H9 (cell line): ENCODE measurements around the gene ANO6. TPM values are rescaled to one million over a fixed set of nuclear protein-coding genes. Genes with fewer than 3 reads are reported as not detected.

Source experiments
- DNase-seq: peaks from one replicate; pipeline ENCODE4 v3.0.0-alpha.2; 2017
- H2AFZ ChIP-seq: one replicate; pipeline ENCODE4 v1.6.1; 2013; ENCODE audit warnings: mild to moderate bottlenecking, low read length, control low read depth, moderate library complexity
- H2AK5ac ChIP-seq: 2 replicates; pipeline ENCODE4 v1.6.1; 2013; ENCODE audit warnings: low read length, control low read depth, mixed read lengths; ENCODE audit not compliant: insufficient read length
- H2BK120ac ChIP-seq: one replicate; pipeline ENCODE4 v1.6.1; 2013; ENCODE audit warnings: low read depth, mild to moderate bottlenecking, low read length, control low read depth, inconsistent platforms; ENCODE audit not compliant: poor library complexity, severe bottlenecking
- H2BK12ac ChIP-seq: 2 replicates; pipeline ENCODE4 v1.6.1; 2013; ENCODE audit warnings: low read length, control low read depth, mixed read lengths, low read depth; ENCODE audit not compliant: insufficient read length
- H2BK15ac ChIP-seq: 2 replicates; pipeline ENCODE4 v1.6.1; 2013; ENCODE audit warnings: low read depth, low read length, control low read depth
- H2BK20ac ChIP-seq: one replicate; pipeline ENCODE4 v1.6.1; 2013; ENCODE audit warnings: low read depth, mild to moderate bottlenecking, low read length, control low read depth, inconsistent platforms; ENCODE audit not compliant: poor library complexity, severe bottlenecking
- H2BK5ac ChIP-seq: 2 replicates; pipeline ENCODE4 v1.6.1; 2013; ENCODE audit warnings: low read length, control low read depth, mixed read lengths; ENCODE audit not compliant: insufficient read length
- H3K14ac ChIP-seq: 2 replicates; pipeline ENCODE4 v1.6.1; 2013; ENCODE audit warnings: low read length, control low read depth; ENCODE audit not compliant: insufficient read depth
- H3K18ac ChIP-seq: 2 replicates; pipeline ENCODE4 v1.6.1; 2013; ENCODE audit warnings: low read depth, mild to moderate bottlenecking, mixed read lengths, low read length, control low read depth; ENCODE audit not compliant: insufficient read length
- H3K23ac ChIP-seq: 2 replicates; pipeline ENCODE4 v1.6.1; 2013; ENCODE audit warnings: low read length, control low read depth, mixed read lengths, low read depth; ENCODE audit not compliant: insufficient read length
- H3K23me2 ChIP-seq: 2 replicates; pipeline ENCODE4 v1.6.1; 2013; ENCODE audit warnings: low read depth, mild to moderate bottlenecking, mixed read lengths, low read length, control low read depth; ENCODE audit not compliant: insufficient read length, poor library complexity, severe bottlenecking
- H3K27ac ChIP-seq: 2 replicates; pipeline ENCODE4 v1.5.1; 2013; ENCODE audit warnings: low read length, control low read depth, mixed read lengths, low read depth; ENCODE audit not compliant: insufficient read length
- H3K27me3 ChIP-seq: 2 replicates; pipeline ENCODE4 v1.6.1; 2013; ENCODE audit warnings: low read length, control low read depth, inconsistent platforms; ENCODE audit not compliant: insufficient read depth
- H3K4ac ChIP-seq: 2 replicates; pipeline ENCODE4 v1.6.1; 2013; ENCODE audit warnings: low read depth, mild to moderate bottlenecking, control low read depth, inconsistent platforms, low read length, moderate library complexity
- H3K4me1 ChIP-seq: 2 replicates; pipeline ENCODE4 v1.6.1; 2013; ENCODE audit warnings: low read length, control low read depth, inconsistent platforms; ENCODE audit not compliant: insufficient read depth
- H3K4me2 ChIP-seq: 2 replicates; pipeline ENCODE4 v1.6.1; 2013; ENCODE audit warnings: low read length, control low read depth, mixed read lengths; ENCODE audit not compliant: insufficient read length, insufficient read depth
- H3K56ac ChIP-seq: 2 replicates; pipeline ENCODE4 v1.6.1; 2013; ENCODE audit warnings: low read depth, mild to moderate bottlenecking, mixed read lengths, low read length, control low read depth; ENCODE audit not compliant: insufficient read length
- H3K79me1 ChIP-seq: 2 replicates; pipeline ENCODE4 v1.6.1; 2013; ENCODE audit warnings: low read depth, mild to moderate bottlenecking, moderate library complexity, low read length, control low read depth, inconsistent platforms; ENCODE audit not compliant: insufficient read depth, poor library complexity, severe bottlenecking
- H3K79me2 ChIP-seq: 2 replicates; pipeline ENCODE4 v1.6.1; 2013; ENCODE audit warnings: low read length, control low read depth, inconsistent platforms; ENCODE audit not compliant: insufficient read depth
- H3K9ac ChIP-seq: 2 replicates; pipeline ENCODE4 v1.6.1; 2013; ENCODE audit warnings: low read length, control low read depth, mixed read lengths; ENCODE audit not compliant: insufficient read length; ENCODE audit errors: extremely low read depth
- H3K9me3 ChIP-seq: one replicate; pipeline ENCODE4 v1.6.1; 2013; ENCODE audit warnings: low read depth, low read length, inconsistent platforms; ENCODE audit not compliant: control insufficient read depth
- H3T11ph ChIP-seq: one replicate; pipeline ENCODE4 v1.6.1; 2013; ENCODE audit warnings: mild to moderate bottlenecking, low read length, control low read depth, inconsistent platforms
- H4K20me1 ChIP-seq: one replicate; pipeline ENCODE4 v1.6.1; 2013; ENCODE audit not compliant: control insufficient read depth, insufficient read length, insufficient read depth
- H4K5ac ChIP-seq: 2 replicates; pipeline ENCODE4 v1.6.1; 2013; ENCODE audit warnings: low read depth, mild to moderate bottlenecking, mixed read lengths, low read length, control low read depth; ENCODE audit not compliant: insufficient read length
- H4K8ac ChIP-seq: replicated peaks from 2 replicates; pipeline ENCODE4 v1.6.1; 2013; ENCODE audit warnings: low read length, control low read depth, mixed read lengths, low read depth; ENCODE audit not compliant: insufficient read length
- H4K91ac ChIP-seq: 2 replicates; pipeline ENCODE4 v1.6.1; 2013; ENCODE audit warnings: low read depth, mild to moderate bottlenecking, moderate library complexity, mixed read lengths, low read length, control low read depth; ENCODE audit not compliant: insufficient read length
- H3K27ac Mint-ChIP-seq, 3 experiments: 2 replicates in 2 of 3; 3 replicates in 1 of 3; pipeline ENCODE4 v1.8.0; 2020 to 2021; ENCODE audit warnings: mixed read lengths in 3 of 3, mild to moderate bottlenecking in 1 of 3, moderate library complexity in 1 of 3
- H3K27me3 Mint-ChIP-seq: 2 replicates; pipeline ENCODE4 v1.8.0; 2021; ENCODE audit warnings: low read depth, mild to moderate bottlenecking, moderate library complexity, mixed read lengths
- H3K36me3 Mint-ChIP-seq, 3 experiments: 2 replicates in 2 of 3; 3 replicates in 1 of 3; pipeline ENCODE4 v1.8.0; 2020 to 2021; ENCODE audit warnings: low read depth in 3 of 3, mixed read lengths in 3 of 3; ENCODE audit not compliant: insufficient read depth in 1 of 3
- H3K4me1 Mint-ChIP-seq, 2 experiments: 2 replicates each; pipeline ENCODE4 v1.8.0; 2020; ENCODE audit warnings: mixed read lengths in 2 of 2
- H3K4me3 Mint-ChIP-seq, 2 experiments: 2 replicates in 1 of 2; 3 replicates in 1 of 2; pipeline ENCODE4 v1.8.0; 2020 to 2021; ENCODE audit warnings: mild to moderate bottlenecking in 2 of 2, mixed read lengths in 2 of 2, moderate library complexity in 1 of 2
- H3K9me3 Mint-ChIP-seq, 2 experiments: 2 replicates in 1 of 2; 3 replicates in 1 of 2; pipeline ENCODE4 v1.8.0; 2020; ENCODE audit warnings: mild to moderate bottlenecking in 2 of 2, mixed read lengths in 2 of 2, moderate library complexity in 1 of 2
- CTCF ChIP-seq: fragments of 200-600 bp; sonication (generic); conservative IDR thresholded peaks from 3 replicates; pipeline ENCODE4 v1.8.0; 2021; ENCODE audit warnings: antibody characterized with exemption, mild to moderate bottlenecking
- WGBS: extraction: QIAGEN DNeasy Blood & Tissue Kit; methylation state at CpG from one replicate; pipeline ENCODE4 v1.1.7; 2013; ENCODE audit warnings: missing lambda C conversion rate, low lambda C conversion rate, mixed read lengths; ENCODE audit not compliant: insufficient read length; ENCODE audit errors: extremely low coverage; 5-methylcytosine and 5-hydroxymethylcytosine counted together
- total RNA-seq: library from RNA; stranded (reverse); gene quantifications from 2 replicates; pipeline ENCODE4 v1.2.1, GENCODE V29; 2021

ANO6 gene
- total RNA-seq, 1 experiment from 2014 or later, result 24.3 TPM

GRCh38 chr12:45257185-45257930, 41.5 kb downstream of the ANO6 start:
- no peak overlapping the region for H2AFZ ChIP-seq
- Mint-ChIP-seq H3K27ac (peak overlapping the region; percentile 11 to 66 (median 18); a peak in 6 of 7 replicates), H3K27me3 (no peaks in the 10 kb centered on the region; the same call in 1 of the 2 replicates), H3K4me1 (peaks cover 27 to 29% of the 10 kb centered on the region in 2 experiments), H3K4me3 (no peak overlapping the region), H3K9me3 (no peaks in the 10 kb centered on the region), H3K36me3 (peaks cover 2 to 11% (median 2%) of the 10 kb centered on the region in 3 experiments; a peak in 4 of 7 replicates)
- H2BK20ac ChIP-seq, result no peak overlapping the region
- no peak overlapping the region for H3K23ac ChIP-seq
- 0 out of 2 replicates have a peak, but pooled peaks cover 2% of the 10 kb centered on the region for H3K79me2 ChIP-seq
- H3K23me2 ChIP-seq, result no peaks in the 10 kb centered on the region
- H4K5ac ChIP-seq, result no peak overlapping the region
- no peak for DNase-seq
- H3T11ph ChIP-seq, result no peak overlapping the region
- no peak overlapping the region for H2AK5ac ChIP-seq
- no peak overlapping the region for H2BK120ac ChIP-seq
- peaks cover 7% of the 10 kb centered on the region; the same call in 1 of the 2 replicates for H3K4me1 ChIP-seq
- H3K4me2 ChIP-seq, result no peak overlapping the region
- H3K27me3 ChIP-seq, result no peaks in the 10 kb centered on the region
- H3K56ac ChIP-seq, result no peak overlapping the region
- no peak overlapping the region for H3K9ac ChIP-seq
- no CpG with 5 or more reads among the region's 6 CpGs for WGBS
- no peak overlapping the region for H2BK5ac ChIP-seq
- H4K8ac ChIP-seq, result no peak overlapping the region
- H3K18ac ChIP-seq, result no peak overlapping the region
- H3K9me3 ChIP-seq, result no peaks in the 10 kb centered on the region
- H3K4ac ChIP-seq, result no peak overlapping the region
- H3K14ac ChIP-seq, result no peak overlapping the region
- no peak for TF ChIP-seq CTCF
- no peaks in the 10 kb centered on the region for H3K79me1 ChIP-seq
- no peak overlapping the region for H2BK15ac ChIP-seq
- H4K20me1 ChIP-seq, result no peaks in the 10 kb centered on the region
- H2BK12ac ChIP-seq, result no peak overlapping the region
- H4K91ac ChIP-seq, result no peak overlapping the region
- H3K27ac ChIP-seq, result no peak overlapping the region
